HG02981 (cell line): Measurements from ENCODE around the gene CSRNP3.

Experiments used
- ATAC-seq: cut with Tn5 transposase; IDR thresholded peaks from one replicate; pipeline ENCODE4 v1.9.1; 2021; ENCODE audit warnings: mild to moderate bottlenecking, moderate library complexity; ENCODE audit not compliant: unreplicated experiment

CSRNP3 gene

DNA sequence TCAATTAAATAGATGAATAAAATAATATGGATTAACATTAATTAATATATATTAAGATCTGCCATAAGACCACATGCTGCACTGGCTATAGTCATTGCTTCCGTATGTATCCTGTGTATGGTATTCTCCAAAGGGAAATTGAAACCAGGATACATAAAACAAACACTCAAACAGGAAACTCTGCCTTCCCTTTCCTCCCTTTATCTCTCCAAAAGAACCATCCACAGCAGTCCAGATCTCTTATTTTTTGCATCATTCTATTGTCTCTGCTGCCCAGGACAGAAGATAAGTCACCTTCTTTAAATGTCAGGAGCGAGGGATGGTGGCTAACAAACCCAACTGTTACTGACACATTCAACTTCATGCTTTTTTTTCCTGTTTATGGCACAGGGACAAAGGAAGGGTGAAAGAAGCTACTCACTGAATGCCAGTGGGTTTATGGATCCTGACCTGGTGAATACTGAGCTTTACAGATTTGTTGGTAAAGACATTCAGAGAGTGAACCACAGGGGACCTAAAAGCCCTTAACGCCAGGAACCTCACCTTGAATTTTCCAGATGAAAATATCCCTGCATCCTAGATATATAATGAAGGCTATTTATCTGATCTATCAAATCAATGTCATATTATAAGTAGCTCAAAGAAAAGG is 67.5 kb downstream of the CSRNP3 start:
- no peak for ATAC-seq

DNA sequence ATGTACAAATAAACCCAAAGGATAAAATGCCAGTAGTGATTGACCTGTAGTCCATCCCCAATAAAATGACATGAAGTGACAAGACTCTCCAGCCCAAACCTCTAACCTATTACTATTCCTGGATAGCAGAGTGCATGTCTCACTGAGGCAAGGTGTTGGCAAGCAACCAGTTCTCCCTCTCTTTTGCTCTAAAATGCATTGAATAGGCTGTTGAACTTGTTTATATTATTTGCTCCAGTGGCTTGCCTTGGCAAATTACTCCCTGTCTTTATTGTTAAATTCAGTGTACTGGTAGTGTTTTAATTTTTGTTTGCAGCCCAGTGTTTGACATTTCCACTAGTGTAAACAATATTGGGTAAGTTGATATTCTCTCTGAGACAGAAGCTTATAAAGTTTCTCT is 70.5 kb downstream of the CSRNP3 start:
- ATAC-seq, result no peak

DNA sequence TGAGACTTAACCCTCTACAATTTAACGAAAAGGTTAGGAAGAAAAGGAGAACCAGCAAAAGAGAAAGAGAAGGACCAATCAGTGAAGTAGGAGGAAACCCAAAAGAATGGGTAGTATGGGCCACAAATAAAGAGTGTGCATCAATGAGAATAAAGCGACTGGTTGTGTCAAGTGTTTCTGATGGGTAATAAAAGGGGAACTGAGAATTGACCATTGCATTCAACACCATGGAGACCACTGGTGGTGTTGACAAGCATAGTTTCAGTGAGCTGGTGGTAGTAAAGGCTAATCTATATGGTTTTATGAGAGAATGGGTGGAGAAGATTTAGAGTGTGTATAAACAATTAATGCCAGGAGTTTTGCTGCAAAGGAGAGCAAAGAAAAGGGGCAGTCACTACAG is 75.4 kb downstream of the CSRNP3 start:
- peak; percentile 98 for ATAC-seq

DNA sequence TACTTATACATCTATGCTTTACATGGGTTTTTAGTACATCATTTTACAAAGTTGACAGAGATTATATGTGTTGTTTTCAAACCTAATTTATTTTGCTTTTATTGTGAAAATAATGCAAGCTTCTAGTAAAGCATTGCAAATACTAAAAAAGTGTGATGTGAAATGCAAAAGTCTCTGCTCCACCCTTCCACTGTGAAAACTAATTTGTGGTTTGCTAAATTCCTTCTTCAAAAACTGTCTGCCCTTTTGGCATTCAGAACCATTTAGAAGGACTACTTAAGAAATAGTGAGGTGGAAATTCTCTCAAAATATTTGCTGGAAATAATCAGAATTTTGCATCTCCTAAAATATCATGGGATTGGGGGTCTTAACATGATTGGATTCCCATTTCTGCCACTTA is 78.4 kb downstream of the CSRNP3 start:
- ATAC-seq, result no peak

DNA sequence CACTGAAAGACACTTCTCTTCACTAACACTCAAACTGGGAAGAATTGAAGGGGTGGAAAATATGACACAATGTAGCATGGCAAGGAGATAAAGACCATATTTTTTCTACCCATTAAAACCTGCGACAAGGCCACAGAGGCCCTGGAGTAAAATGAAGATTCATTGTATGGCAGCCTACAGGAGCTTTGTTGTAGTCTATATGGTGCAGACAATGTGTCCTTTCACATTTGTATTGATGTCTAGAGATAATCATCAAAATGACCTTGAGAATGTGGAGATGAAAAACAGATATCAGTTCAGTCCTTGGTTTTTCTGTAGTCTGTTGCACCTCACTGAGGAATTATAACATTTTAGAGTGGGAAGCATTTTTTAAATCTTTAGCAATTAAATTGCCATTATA is 80.1 kb downstream of the CSRNP3 start:
- no peak for ATAC-seq

DNA sequence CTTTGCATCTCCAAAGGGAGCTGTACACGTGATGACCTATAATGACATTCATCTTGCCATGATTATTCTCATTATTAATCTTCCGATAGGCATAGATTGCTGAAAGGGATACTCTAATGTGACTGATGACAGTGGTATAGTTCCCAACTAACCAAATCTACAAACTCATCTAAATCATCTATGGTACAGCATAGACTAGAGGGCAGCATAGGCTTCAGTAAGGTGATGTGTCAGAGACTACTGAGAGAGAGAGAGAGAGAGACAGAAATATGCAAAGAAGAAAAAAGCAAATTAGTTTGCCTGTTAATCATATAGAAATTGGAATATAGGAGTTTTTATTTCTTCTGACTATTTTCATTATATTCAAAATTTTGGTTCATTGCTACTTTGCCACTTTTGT is 89.3 kb downstream of the CSRNP3 start:
- ATAC-seq, result no peak

DNA sequence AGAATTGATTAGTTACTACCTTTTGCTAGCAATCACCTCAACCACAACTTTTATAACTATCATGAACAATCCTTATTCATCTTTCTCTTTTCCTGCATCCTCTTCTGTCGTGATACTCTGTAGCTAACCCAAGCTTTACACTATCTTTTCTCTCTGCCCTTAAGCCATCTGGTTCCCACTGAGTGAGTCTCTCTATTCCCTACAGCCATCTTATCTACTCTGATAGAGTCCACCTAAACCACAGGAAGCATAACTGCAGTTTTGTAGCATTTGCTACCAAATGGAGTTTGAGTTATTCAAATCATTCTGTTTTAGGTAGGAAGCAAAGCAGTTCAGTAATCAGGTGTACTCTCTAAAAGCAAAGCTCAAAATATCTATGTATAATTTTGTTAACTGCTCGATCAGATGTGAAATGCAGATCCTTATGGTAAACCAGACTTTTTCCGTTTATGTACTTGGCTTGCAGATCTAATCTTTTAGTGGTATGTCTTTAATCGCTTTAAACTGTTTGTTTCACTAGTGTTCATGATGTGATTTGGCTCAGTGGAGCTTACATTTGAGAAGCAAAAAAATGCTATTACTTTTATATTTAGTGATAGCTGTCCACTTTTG is 91.0 kb downstream of the CSRNP3 start:
- no peak for ATAC-seq

DNA sequence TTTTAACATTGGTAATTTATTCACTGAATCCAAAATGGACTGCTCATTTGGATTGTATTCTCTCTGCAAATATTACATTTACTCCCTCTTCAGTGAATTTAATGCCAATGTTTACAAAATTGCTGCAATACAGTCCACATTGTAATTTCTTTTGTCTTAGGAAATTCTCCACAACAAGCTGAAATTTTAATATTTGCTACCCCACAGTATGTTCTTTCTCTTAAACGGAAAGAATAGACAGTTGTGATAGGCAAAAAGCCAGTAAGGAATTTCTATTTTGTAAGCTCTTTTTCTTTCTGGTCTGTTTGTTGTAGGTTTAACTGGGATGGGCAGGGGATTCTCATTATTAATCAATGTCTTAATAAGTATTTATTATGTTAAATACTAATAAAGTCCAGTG is 92.0 kb downstream of the CSRNP3 start:
- no peak for ATAC-seq

DNA sequence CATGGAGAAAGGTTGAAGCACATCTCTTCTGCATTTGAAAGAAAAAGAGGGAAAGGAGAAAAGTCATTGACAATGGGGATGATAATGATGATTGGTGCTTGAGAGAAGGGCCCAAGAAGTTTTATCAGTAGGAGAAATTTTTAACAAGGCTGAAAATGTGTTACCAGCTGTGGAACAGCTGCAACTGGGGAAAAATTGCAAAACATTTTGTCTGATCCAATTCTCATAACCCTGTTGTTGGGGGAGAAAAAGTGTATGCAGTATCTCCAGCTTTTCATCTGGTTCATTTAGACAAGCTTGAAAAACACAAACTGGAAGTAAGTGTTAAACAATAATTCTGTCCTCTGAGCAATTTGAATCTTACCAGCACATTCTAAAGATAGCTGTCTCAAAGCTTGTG is 92.7 kb downstream of the CSRNP3 start:
- no peak for ATAC-seq

DNA sequence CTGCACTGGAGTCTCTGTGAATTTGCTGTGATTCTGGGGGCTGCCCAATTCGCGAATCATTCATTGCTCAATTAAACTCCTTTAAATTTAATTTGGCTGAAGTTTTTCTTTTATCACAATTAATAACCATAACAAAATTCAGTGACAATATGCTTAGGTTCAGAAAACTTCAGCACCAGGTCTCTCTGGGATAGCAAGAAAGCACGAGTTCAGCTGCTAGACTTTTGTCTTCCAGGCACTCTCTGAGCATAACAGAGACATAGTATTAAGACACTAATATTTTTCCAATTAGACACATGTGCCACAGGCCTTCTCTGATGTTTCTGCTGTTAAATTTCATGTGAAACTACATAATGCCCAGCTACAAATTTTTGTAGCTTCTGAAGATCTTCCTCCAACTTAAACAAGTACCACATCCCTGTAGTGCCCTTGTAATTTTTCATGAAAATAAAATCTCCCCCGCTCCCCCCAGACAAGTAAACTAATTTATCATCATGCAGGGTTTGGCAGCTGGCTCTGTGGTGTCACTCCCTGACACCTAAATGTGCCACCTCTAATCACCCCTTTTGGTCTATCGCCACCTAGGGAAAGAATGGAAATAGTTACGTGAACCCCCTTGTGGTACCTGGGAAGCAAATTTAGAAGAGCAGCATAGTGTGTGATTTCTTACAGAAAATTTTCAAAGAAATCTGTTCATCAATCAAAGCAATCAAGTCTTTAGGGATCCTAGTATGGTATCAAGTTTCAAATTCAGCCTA is 94.1 kb downstream of the CSRNP3 start:
- ATAC-seq, result no peak

DNA sequence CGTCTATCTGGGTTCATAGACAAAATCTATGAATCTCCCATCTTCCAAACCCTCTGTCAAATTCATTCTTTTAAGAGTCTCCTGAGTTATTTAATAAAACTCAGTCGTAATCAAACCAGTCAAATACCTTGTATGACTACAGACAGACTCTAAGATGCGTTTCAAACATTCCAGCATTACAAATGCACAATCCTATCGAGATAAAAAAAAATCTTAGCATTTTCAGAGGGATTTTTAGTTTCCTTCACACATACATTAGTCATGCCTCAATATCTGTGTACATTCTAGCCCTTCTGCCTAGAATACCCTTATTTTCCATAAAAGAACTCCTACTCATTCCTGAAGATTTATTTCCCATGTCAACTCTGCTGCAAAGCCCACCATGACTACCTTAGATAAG is 96.5 kb downstream of the CSRNP3 start:
- no peak for ATAC-seq

DNA sequence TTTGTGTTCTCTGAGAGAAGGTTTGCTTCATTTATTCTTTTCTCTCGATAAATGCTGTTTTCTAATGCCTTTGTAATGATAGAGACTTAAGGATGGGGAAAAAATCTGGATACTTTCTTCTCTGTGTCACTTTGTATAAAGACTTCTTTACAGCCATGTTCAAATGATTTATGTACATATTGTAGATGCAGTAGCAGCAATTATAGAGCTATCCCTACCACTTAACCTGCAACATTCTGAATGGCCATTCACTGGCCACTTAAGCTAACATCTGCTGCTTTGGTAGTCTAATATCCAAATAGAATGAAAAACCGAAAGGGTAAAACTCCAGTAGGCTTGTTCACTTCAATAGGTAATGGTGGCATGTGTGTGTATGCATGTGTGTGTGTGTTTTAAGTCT is 97.8 kb downstream of the CSRNP3 start:
- ATAC-seq, result no peak

DNA sequence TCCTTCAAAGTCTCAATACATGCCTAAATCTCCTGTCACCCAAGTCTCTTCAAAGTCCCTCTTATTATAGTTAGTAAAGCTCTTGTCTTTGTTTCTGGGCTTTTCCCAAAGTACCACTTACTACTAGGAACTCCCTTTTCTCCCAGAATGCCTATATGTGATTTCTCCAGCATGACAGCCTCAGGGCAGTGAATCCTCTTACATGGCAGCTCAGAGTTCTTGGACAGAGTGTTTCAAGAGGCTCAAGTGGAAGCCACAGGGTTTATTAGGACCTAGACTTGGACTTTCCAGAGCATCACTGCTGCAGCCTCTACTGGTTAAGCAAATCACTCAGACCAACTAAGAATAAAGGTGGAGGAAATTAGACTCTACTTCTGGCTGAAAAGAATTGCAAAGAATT is 98.9 kb downstream of the CSRNP3 start:
- no peak for ATAC-seq

DNA sequence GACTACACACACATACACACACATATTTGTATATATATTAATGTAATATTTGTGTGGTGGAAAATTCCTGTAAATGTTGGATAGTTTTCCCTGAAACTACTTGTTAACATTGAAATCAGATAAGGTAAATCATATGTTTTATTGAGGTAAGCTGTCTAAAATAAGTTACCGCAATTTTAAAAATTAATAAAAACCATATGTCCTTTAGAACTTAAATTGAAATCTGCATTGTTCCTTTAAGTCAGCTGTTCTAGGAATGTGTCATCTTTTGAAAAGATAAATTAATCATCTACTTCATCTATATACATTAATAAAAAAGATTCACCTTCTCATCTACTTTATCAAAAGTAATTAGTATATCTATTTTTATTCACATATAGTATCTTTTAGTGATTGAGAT is 102.0 kb downstream of the CSRNP3 start:
- ATAC-seq, result no peak

DNA sequence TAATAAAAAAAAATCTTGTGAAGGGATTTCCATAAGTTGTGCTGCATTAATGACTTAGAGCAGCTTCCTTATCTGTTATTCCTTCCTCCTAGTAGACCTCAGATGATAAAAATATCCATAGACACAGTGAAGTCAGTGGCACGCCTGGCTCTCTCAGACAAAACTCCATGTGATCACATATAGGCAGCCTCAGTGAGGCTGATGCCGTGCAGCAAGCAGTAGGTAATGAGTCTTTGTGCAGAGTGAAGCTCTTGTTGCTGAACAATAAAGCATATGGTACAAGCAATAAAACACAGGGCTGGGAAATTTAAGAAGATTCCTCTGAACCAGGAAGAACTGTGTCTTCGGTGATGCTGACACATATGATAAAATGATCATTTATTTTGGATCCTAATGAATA is 102.7 kb downstream of the CSRNP3 start:
- ATAC-seq, result no peak

DNA sequence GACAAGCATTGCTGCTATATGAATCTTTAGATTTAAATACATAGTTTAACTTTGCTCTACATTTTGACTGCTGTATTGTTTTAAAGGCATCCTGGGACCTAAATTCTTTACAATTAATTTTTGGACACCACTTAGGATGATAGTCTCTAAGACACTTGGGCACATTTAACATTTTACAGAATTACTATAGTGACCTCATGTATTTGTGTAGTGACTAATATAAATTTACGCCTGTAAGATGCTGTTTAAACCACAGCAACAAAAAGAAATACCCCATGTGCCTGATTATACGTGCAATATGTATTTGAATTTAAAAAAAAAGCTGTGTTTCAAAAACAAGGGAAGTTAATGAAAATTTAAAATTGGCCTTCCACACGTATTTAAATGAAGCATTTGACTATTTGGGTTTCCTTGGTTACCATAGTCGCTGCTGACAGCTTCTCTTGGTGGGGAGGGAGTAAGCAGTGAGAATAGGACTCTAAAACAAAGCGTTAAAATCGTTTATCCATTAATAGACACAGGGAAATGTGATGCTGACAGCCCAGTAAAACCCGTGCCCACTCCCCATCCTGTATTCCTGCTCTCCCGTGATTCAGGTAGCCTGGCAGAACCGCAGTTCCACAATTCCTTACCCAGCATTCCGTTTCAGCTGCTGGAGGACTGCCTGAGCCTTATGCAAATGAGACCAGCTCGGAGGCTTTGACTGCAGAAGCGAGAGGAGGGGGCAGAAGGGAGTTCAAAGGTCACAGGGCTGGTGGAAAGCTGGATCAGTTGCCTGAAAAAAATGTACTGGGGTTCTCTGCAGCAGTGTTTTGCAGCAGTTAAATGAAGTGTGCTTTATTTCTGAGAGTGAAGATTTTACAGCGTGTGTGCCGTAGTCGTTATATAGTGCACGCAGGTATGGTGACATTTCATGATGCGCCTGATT is 104.3 kb downstream of the CSRNP3 start:
- ATAC-seq, result no peak

DNA sequence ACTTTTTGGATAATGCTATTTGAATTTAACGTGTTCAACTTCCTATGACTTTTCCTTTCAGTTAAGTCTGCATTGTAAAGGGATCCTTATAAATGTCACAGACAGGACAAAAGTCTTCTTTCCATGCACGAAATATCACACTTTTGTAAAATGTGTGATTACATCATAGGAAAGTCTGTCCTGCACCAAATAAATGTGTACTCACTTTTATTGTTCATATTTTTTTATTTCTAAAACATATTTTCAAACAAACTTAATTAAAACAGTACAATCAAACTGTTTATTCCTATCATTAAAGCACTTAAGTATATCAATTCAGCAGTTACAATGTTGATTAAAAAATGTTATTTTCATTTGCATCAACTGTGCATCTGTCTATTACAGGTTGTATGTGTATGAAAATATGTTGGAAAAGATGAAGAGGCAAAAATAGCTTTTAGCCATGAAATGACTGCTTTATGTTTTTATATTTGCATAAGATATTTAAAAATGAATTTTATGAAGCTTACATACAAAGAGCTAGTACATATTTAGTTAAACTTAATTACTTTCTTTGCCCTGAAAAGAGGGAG is 105.6 kb downstream of the CSRNP3 start:
- ATAC-seq, result no peak

DNA sequence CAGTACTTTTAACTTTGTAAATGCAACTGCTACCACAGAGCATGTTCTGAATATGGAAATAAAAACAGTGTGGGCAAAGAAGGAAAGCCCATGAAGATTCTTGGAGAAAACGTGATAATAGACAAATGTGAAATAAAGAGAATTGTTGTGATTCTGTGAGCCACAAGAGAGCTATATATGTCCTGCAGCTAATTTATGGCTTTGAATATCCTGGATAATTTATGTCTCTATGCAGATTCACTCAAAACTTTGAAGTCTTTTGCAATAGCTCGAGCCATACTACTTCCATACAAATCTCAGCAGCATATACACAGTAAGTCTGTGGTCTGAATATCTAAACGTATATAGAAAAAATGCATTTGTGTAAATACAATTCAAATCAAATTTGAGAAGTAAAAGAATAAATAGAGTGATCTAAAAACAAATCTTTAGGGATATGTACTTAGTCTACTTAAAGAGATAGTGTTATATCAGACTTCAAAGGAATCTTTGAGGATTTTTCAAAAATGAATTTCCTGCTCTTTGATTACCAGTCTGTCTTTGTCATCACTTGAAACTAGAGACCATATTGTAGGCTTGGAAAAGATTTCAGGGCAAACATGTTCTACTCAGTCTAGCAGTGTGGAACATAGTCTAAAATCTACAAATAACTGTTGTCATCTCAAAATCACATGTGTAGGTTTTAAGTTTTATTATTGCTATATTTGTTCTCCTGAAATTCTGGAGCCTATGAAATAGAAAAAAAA is 107.1 kb downstream of the CSRNP3 start:
- no peak for ATAC-seq

DNA sequence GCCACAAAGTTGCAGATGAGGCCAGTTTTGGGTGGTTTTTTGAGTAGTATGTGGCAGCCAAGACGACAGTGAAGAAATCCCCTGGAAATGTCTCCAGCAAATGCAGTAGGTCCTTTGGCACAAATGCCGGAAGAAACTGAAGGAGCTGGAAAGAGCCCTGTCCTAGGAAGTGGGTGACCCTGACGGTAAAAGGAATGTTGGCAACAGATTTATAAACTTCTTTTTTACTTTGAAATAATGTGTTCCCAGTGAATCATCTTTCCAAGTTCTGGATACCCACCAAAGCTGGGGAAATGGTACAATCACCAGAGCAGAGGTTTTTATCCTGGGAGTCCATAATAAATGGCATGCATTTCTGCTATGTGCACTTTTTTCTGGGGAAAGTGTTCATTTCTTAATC is 112.9 kb downstream of the CSRNP3 start:
- no peak for ATAC-seq

DNA sequence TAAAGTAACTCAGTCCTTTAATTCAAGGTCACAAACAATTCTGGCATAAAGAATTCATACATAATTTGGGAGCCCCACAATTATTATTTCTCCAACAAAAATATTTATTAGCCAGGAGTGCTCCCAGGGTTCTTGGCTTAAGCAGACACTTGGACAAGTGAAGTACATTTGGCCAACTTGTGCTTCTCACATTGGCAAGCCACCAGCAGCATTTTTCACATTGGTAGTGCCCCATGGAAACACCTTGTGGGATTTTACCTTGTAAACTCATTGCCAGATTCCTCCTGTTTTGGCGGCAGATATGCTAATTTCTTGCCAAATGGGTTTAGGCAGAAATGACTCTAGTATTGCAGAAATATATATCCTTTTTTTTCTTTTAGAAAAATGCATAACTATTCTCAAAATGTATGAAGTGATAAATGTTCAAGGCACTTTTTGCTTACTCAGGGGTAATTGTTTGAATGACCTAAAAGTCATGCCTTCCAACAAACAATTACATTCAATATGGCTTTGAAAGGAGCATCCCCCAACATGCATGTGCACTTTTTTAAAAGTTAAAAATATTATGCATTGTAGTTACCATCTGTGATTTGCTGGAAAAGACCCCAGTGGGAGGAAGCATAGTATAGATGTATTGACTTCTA is 113.5 kb downstream of the CSRNP3 start:
- no peak for ATAC-seq
